Erythroblast (primary cell): ENCODE data around the gene IAH1.

Source experiments
- GATA1 ChIP-seq: IDR thresholded peaks from 2 replicates; pipeline ENCODE4 v1.6.1; 2011; ENCODE audit warnings: low read depth, mild to moderate bottlenecking, control low read depth, low read length, moderate library complexity
- POLR2A ChIP-seq: IDR thresholded peaks from 2 replicates; pipeline ENCODE4 v1.6.1; 2011; ENCODE audit warnings: mild to moderate bottlenecking, low read length

GRCh38 chr2:9467687-9468086 lies 6.7 kb upstream of the IAH1 start:
- TF ChIP-seq POLR2A (no peak), GATA1 (no peak)
